ENCODE data around the gene MOB2. TPM values are rescaled to one million over a fixed set of nuclear protein-coding genes. Genes with fewer than 3 reads are reported as not detected.
A peak's percentile ranks its signal among the peaks of the same experiment; 100 is the strongest.

Gene MOB2
- total RNA-seq, 1 experiment from 2014 or later, result 22.7 TPM

DNA sequence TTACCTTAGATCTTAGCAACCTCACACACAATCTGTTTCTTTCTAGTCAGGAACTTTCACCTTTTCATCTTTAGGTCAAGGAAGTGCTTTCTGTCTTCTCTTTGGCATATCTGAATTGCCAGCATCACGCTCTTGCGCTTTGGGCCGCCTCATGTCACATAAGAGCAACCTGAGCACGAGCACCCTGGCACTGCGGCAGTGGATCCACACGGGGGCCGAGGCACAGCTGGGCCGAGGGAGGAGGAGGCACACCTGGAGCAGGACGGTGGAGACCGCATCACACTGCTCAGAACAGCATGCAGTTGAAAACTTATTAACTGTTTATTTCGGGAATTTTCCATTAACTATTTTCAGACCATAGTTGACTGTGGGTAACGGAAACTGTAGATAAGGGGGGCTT is 10.7 kb downstream of the MOB2 start:
- no peak overlapping the region for H3K56ac ChIP-seq (ENCODE audit: insufficient read length, low read depth, low read length)
- H3K4me1 ChIP-seq (ENCODE audit: insufficient read depth, low read length), result no peaks in the 10 kb centered on the region
- no peak overlapping the region for H2BK5ac ChIP-seq (ENCODE audit: insufficient read length, low read length)
- Mint-ChIP-seq H3K4me3 (no peak overlapping the region), H3K36me3 (ENCODE audit: insufficient read depth in 1 of 3, low read depth in 3 of 3) (peaks cover 0 to 13% (median 5%) of the 10 kb centered on the region in 3 experiments; a peak in 4 of 7 replicates), H3K9me3 (no peaks in the 10 kb centered on the region), H3K27ac (peak overlapping the region in 1 of 3 experiments; percentile 82; a peak in 1 of 7 replicates), H3K4me1 (no peaks in the 10 kb centered on the region), H3K27me3 (ENCODE audit: low read depth) (peaks cover 1% of the 10 kb centered on the region; the same call in 1 of the 2 replicates)
- H3K4me2 ChIP-seq (ENCODE audit: insufficient read depth, insufficient read length, low read length), result no peak overlapping the region
- no peak overlapping the region for H3K18ac ChIP-seq (ENCODE audit: insufficient read length, low read depth, low read length)
- TF ChIP-seq CTCF (conservative IDR thresholded peaks at IDR 0.05), result no peak
- no peak overlapping the region for H2BK120ac ChIP-seq (ENCODE audit: low read depth, low read length, poor library complexity, severe bottlenecking)
- no peak overlapping the region for H3K9ac ChIP-seq (ENCODE audit: extremely low read depth, insufficient read length, low read length)
- H3K27me3 ChIP-seq (ENCODE audit: insufficient read depth, low read length), result no peaks in the 10 kb centered on the region
- H3K23ac ChIP-seq (ENCODE audit: insufficient read length, low read depth, low read length), result no peak overlapping the region
- H2AK5ac ChIP-seq (ENCODE audit: insufficient read length, low read length), result no peak overlapping the region
- no peak for DNase-seq
- H4K20me1 ChIP-seq (ENCODE audit: control insufficient read depth, insufficient read depth, insufficient read length), result no peaks in the 10 kb centered on the region
- H3K79me2 ChIP-seq (ENCODE audit: insufficient read depth, low read length), result no peaks in the 10 kb centered on the region
- no peak overlapping the region for H2BK20ac ChIP-seq (ENCODE audit: low read depth, low read length, poor library complexity, severe bottlenecking)
- H3K23me2 ChIP-seq (ENCODE audit: insufficient read length, low read depth, low read length, poor library complexity, severe bottlenecking), result no peaks in the 10 kb centered on the region
- H2AFZ ChIP-seq (ENCODE audit: low read length), result no peak overlapping the region
- no peak overlapping the region for H3K4ac ChIP-seq (ENCODE audit: low read depth, low read length)
- H3K14ac ChIP-seq (ENCODE audit: insufficient read depth, low read length), result no peak overlapping the region
- no peak overlapping the region for H2BK15ac ChIP-seq (ENCODE audit: low read depth, low read length)
- H4K5ac ChIP-seq (ENCODE audit: insufficient read length, low read depth, low read length), result no peak overlapping the region
- no peak overlapping the region for H3T11ph ChIP-seq (ENCODE audit: low read length)
- no CpG with 5 or more reads among the region's 12 CpGs for WGBS (ENCODE audit: extremely low coverage, insufficient read length, low lambda C conversion rate)
- H3K9me3 ChIP-seq (ENCODE audit: control insufficient read depth, low read depth, low read length), result no peaks in the 10 kb centered on the region
- no peaks in the 10 kb centered on the region for H3K79me1 ChIP-seq (ENCODE audit: insufficient read depth, low read depth, low read length, poor library complexity, severe bottlenecking)
- no peak overlapping the region for H3K27ac ChIP-seq (ENCODE audit: insufficient read length, low read depth, low read length)
- H4K91ac ChIP-seq (ENCODE audit: insufficient read length, low read depth, low read length), result no peak overlapping the region
- no peak overlapping the region for H4K8ac ChIP-seq (replicated peaks; ENCODE audit: insufficient read length, low read depth, low read length)
- no peak overlapping the region for H2BK12ac ChIP-seq (ENCODE audit: insufficient read length, low read depth, low read length)
